HCT116 (cell line): ENCODE data around the gene ABCG5.

Experiments
- ATF3 ChIP-seq: IDR thresholded peaks from 2 replicates; pipeline ENCODE4 v1.6.1; 2012
- CEBPB ChIP-seq: IDR thresholded peaks from 2 replicates; pipeline ENCODE4 v1.6.1; 2012; ENCODE audit warnings: low read depth
- EZH2 ChIP-seq: fragments of 200-600 bp; sonication (generic); IDR thresholded peaks from 2 replicates; pipeline ENCODE4 v1.6.1; 2017; ENCODE audit warnings: antibody characterized with exemption, mixed run types
- JUND ChIP-seq: IDR thresholded peaks from 2 replicates; pipeline ENCODE4 v1.6.1; 2012
- MAX ChIP-seq: IDR thresholded peaks from 2 replicates; pipeline ENCODE4 v1.6.1; 2012
- POLR2A ChIP-seq: IDR thresholded peaks from 2 replicates; pipeline ENCODE4 v1.7.0; 2011; ENCODE audit warnings: borderline replicate concordance; ENCODE audit not compliant: insufficient read depth, insufficient read length; ENCODE audit errors: extremely low read depth
- POLR2AphosphoS5 ChIP-seq: IDR thresholded peaks from 2 replicates; pipeline ENCODE4 v1.6.1; 2011; ENCODE audit warnings: mild to moderate bottlenecking, low read depth, low read length, moderate library complexity
- REST ChIP-seq: IDR thresholded peaks from 2 replicates; pipeline ENCODE4 v1.6.1; 2012; ENCODE audit warnings: low read depth
- SIN3A ChIP-seq: IDR thresholded peaks from 2 replicates; pipeline ENCODE4 v1.6.1; 2012; ENCODE audit warnings: low read depth
- TCF7L2 ChIP-seq: IDR thresholded peaks from 2 replicates; pipeline ENCODE4 v1.7.0; 2011; ENCODE audit warnings: borderline replicate concordance, inconsistent platforms; ENCODE audit not compliant: insufficient read depth, insufficient read length; ENCODE audit errors: extremely low read depth
- YY1 ChIP-seq: IDR thresholded peaks from 2 replicates; pipeline ENCODE4 v1.6.1; 2011; ENCODE audit warnings: low read length, low read depth, moderate library complexity, mild to moderate bottlenecking; ENCODE audit not compliant: insufficient replicate concordance; ENCODE audit errors: extremely low read depth
- ZFX ChIP-seq: fragments of 450-650 bp; IDR thresholded peaks from 2 replicates; pipeline ENCODE4 v1.6.1; 2017
- TF ChIP-seq, protein P1 (sequence below), 3 experiments: fragments of 200-600 bp in 1 of 3; sonication (generic) in 1 of 3; IDR thresholded peaks in 2 of 3; conservative IDR thresholded peaks in 1 of 3; 2 replicates each; pipeline ENCODE4 v1.5.1; 2012 to 2017; ENCODE audit warnings: low read depth in 2 of 3, low read length in 2 of 3, antibody characterized with exemption in 1 of 3, borderline replicate concordance in 1 of 3, control low read depth in 1 of 3, mild to moderate bottlenecking in 1 of 3, mixed read lengths in 1 of 3, mixed run types in 1 of 3, moderate library complexity in 1 of 3; ENCODE audit not compliant: insufficient read depth in 1 of 3

DNA sequence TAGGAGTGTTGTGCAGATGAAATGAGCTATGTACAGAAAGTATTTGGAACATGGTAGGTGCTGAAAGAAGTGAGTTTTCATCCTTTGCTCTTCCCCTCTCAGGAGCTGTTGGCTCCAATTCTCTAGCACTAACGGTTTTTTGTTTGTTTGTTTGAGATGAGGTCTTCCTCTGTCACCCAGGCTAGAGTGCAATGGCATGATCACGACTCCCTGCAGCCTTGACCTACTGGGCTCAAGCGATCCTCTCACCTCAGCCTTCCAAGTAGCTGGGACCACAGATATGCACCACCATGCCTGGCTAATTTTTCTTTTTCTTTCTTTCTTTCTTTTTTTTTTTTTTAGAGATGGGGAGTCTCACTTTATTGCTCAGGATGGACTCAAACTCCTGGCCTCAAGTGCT lies 12.8 kb downstream of the ABCG5 start:
- TF ChIP-seq, protein P1, sequence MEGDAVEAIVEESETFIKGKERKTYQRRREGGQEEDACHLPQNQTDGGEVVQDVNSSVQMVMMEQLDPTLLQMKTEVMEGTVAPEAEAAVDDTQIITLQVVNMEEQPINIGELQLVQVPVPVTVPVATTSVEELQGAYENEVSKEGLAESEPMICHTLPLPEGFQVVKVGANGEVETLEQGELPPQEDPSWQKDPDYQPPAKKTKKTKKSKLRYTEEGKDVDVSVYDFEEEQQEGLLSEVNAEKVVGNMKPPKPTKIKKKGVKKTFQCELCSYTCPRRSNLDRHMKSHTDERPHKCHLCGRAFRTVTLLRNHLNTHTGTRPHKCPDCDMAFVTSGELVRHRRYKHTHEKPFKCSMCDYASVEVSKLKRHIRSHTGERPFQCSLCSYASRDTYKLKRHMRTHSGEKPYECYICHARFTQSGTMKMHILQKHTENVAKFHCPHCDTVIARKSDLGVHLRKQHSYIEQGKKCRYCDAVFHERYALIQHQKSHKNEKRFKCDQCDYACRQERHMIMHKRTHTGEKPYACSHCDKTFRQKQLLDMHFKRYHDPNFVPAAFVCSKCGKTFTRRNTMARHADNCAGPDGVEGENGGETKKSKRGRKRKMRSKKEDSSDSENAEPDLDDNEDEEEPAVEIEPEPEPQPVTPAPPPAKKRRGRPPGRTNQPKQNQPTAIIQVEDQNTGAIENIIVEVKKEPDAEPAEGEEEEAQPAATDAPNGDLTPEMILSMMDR (IDR thresholded peaks at IDR 0.05 in 2 of 3, conservative IDR thresholded peaks at IDR 0.05 in 1 of 3; ENCODE audit: borderline replicate concordance in 1 of 3, insufficient read depth in 1 of 3, low read depth in 2 of 3, low read length in 2 of 3): no peak
- TF ChIP-seq MAX: no peak
- TF ChIP-seq YY1: no peak
- no peak for TF ChIP-seq POLR2AphosphoS5
- no peak for TF ChIP-seq POLR2A
- TF ChIP-seq REST: no peak
- no peak for TF ChIP-seq ATF3
- TF ChIP-seq SIN3A: no peak
- no peak for TF ChIP-seq EZH2
- TF ChIP-seq JUND: no peak
- TF ChIP-seq TCF7L2: no peak
- no peak for TF ChIP-seq CEBPB
- TF ChIP-seq ZFX: no peak
